ENCODE results near the gene SMIM7.

DNA sequence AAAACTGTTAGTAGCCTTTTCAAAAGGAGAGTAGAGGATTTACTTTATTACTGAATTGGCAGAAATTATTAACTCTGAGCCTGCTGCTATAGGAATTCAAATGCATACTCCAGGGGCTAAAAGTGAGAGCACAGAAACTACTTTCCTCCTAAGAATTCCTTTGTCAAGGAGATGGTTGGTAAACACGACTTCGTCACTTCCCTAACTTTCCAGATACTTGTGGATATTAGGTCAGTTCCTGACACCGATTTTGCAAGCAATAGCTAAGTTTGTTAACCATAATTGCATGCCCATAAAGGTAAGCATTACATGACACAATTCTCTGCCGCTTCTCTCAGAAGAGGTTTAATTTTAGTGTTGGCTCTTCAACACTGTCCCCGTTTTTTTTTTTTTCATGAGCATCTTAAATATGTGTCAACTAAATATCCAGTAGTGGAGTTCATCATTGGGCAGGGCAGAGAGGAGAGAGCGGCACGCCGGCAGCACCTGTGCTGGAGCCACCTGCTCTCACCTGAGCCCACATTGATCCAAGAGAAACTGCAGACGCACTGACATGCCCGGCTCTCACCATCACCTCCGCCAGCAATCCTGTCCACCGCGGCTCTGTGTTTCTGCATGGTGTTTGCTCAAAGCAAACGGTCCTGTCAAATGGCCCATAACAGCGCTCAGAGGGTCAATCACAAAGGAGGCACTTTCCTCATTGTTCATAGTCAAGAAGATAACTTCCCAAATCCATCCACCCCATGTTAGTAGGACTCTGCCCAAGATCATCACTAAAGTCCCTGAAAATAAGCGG is 34.6 kb downstream of the SMIM7 start:
- TF ChIP-seq, protein P1, sequence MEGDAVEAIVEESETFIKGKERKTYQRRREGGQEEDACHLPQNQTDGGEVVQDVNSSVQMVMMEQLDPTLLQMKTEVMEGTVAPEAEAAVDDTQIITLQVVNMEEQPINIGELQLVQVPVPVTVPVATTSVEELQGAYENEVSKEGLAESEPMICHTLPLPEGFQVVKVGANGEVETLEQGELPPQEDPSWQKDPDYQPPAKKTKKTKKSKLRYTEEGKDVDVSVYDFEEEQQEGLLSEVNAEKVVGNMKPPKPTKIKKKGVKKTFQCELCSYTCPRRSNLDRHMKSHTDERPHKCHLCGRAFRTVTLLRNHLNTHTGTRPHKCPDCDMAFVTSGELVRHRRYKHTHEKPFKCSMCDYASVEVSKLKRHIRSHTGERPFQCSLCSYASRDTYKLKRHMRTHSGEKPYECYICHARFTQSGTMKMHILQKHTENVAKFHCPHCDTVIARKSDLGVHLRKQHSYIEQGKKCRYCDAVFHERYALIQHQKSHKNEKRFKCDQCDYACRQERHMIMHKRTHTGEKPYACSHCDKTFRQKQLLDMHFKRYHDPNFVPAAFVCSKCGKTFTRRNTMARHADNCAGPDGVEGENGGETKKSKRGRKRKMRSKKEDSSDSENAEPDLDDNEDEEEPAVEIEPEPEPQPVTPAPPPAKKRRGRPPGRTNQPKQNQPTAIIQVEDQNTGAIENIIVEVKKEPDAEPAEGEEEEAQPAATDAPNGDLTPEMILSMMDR (IDR thresholded peaks at IDR 0.05), result no peak
- TF ChIP-seq POLR2AphosphoS5 (IDR thresholded peaks at IDR 0.05), result no peak

Measured in stomach (tissue), 4 donors.